Measurements from ENCODE around the gene BAMBI. TPM values are rescaled to one million over a fixed set of nuclear protein-coding genes. Genes with fewer than 3 reads are reported as not detected.

Gene BAMBI
- total RNA-seq, 4 donors from 2014 or later: 0.22 to 0.92 (median 0.53) TPM

- Histone ChIP-seq H3K27me3 (no peaks in the 10 kb centered on the region), H3K4me1 (no peaks in the 10 kb centered on the region), H3K27ac (no peak overlapping the region), H3K9me3 (no peaks in the 10 kb centered on the region), H3K4me3 (replicated peaks in 1 of 3) (no peak overlapping the region), H3K36me3 (no peaks in the 10 kb centered on the region)
- intact Hi-C loops (cut with DNase I): no loop called here
- no peak for DNase-seq
- WGBS, 2 donors: 93 to 100% methylated on average over 1 of the region's 1 CpG
- no peak for TF ChIP-seq CTCF (IDR thresholded peaks at IDR 0.05)
- TF ChIP-seq POLR2A (IDR thresholded peaks at IDR 0.05): no peak
Measured at GRCh38 chr10:28716748-28717147, 39.4 kb downstream of the BAMBI start.

GRCh38 chr10:28717656-28718201 lies 40.4 kb downstream of the BAMBI start:
- 76 to 83% methylated on average over 3 of the region's 3 CpGs for WGBS, 2 donors
- H3K4me1 ChIP-seq: peaks cover 0 to 8% of the 10 kb centered on the region in 2 donors

GRCh38 chr10:28719789-28720436 lies 42.6 kb downstream of the BAMBI start:
- intact Hi-C loops (cut with DNase I): no loop called here
- WGBS, 2 donors: 74 to 75% methylated on average over 8 of the region's 8 CpGs

More at GRCh38 chr10:28717656-28718201, 40.4 kb downstream of the BAMBI start:
- no peak overlapping the region for H3K27ac ChIP-seq
- no peaks in the 10 kb centered on the region for H3K27me3 ChIP-seq
- H3K9me3 ChIP-seq: no peaks in the 10 kb centered on the region
- TF ChIP-seq POLR2A (IDR thresholded peaks at IDR 0.05) (no peak), CTCF (IDR thresholded peaks at IDR 0.05) (no peak)
- no peak overlapping the region for H3K4me3 ChIP-seq (replicated peaks in 1 of 3)
- DNase-seq: no peak
- no peaks in the 10 kb centered on the region for H3K36me3 ChIP-seq
- intact Hi-C loops (cut with DNase I): no loop called here

GRCh38 chr10:28721318-28721951 lies 44.1 kb downstream of the BAMBI start:
- WGBS, 2 donors: 57 to 63% methylated on average over 11 of the region's 11 CpGs
- Histone ChIP-seq H3K27ac (no peak overlapping the region), H3K36me3 (no peaks in the 10 kb centered on the region), H3K27me3 (no peaks in the 10 kb centered on the region), H3K9me3 (no peaks in the 10 kb centered on the region), H3K4me3 (replicated peaks in 1 of 3) (no peak overlapping the region), H3K4me1 (peaks cover 0 to 8% of the 10 kb centered on the region in 2 donors)
- TF ChIP-seq POLR2A (IDR thresholded peaks at IDR 0.05): no peak
- no peak for TF ChIP-seq CTCF (IDR thresholded peaks at IDR 0.05)
- DNase-seq: no peak
- intact Hi-C loops (cut with DNase I): no loop called here

More at GRCh38 chr10:28719789-28720436, 42.6 kb downstream of the BAMBI start:
- Histone ChIP-seq H3K27me3 (no peaks in the 10 kb centered on the region), H3K4me1 (peaks cover 0 to 8% of the 10 kb centered on the region in 2 donors), H3K9me3 (no peaks in the 10 kb centered on the region), H3K36me3 (no peaks in the 10 kb centered on the region), H3K27ac (no peak overlapping the region), H3K4me3 (replicated peaks in 1 of 3) (no peak overlapping the region)
- TF ChIP-seq POLR2A (IDR thresholded peaks at IDR 0.05): no peak
- TF ChIP-seq CTCF (IDR thresholded peaks at IDR 0.05): no peak
- DNase-seq: no peak
